Mesenchymal stem cell (in vitro differentiated cells and primary cell): ENCODE measurements around the gene COA3.
A peak's percentile ranks its signal among the peaks of the same experiment; 100 is the strongest.

Source experiments
- DNase-seq: peaks from one replicate; pipeline ENCODE4 v3.0.0-alpha.2; 2013
- H2AFZ ChIP-seq: one replicate; pipeline ENCODE4 v1.6.1; 2013; ENCODE audit warnings: low read depth, mild to moderate bottlenecking, control low read depth, inconsistent platforms, low read length, moderate library complexity
- H2AK5ac ChIP-seq: 2 replicates; pipeline ENCODE4 v1.6.1; 2013; ENCODE audit warnings: low read length, moderate library complexity, mild to moderate bottlenecking, inconsistent platforms; ENCODE audit not compliant: severe bottlenecking
- H2BK120ac ChIP-seq: one replicate; pipeline ENCODE4 v1.6.1; 2013; ENCODE audit warnings: low read depth, mild to moderate bottlenecking, inconsistent platforms, low read length, moderate library complexity
- H2BK12ac ChIP-seq, 2 experiments: one replicate each; pipeline ENCODE4 v1.6.1; 2013; ENCODE audit warnings: inconsistent platforms in 2 of 2, low read length in 2 of 2, mild to moderate bottlenecking in 2 of 2, moderate library complexity in 2 of 2, control low read depth in 1 of 2
- H2BK15ac ChIP-seq: one replicate; pipeline ENCODE4 v1.6.1; 2013; ENCODE audit warnings: mild to moderate bottlenecking, low read depth, inconsistent platforms; ENCODE audit not compliant: poor library complexity, severe bottlenecking
- H2BK5ac ChIP-seq: 2 replicates; pipeline ENCODE4 v1.6.1; 2013; ENCODE audit warnings: low read depth, mild to moderate bottlenecking, low read length, control low read depth, inconsistent platforms; ENCODE audit not compliant: poor library complexity, severe bottlenecking
- H3K14ac ChIP-seq, 2 experiments: one replicate each; pipeline ENCODE4 v1.6.1; 2013; ENCODE audit warnings: inconsistent platforms in 2 of 2, low read length in 2 of 2, control low read depth in 1 of 2, mild to moderate bottlenecking in 1 of 2, moderate library complexity in 1 of 2
- H3K18ac ChIP-seq, 2 experiments: one replicate each; pipeline ENCODE4 v1.6.1; 2013; ENCODE audit warnings: inconsistent platforms in 2 of 2, low read length in 2 of 2, control low read depth in 1 of 2, low read depth in 1 of 2, mild to moderate bottlenecking in 1 of 2
- H3K23ac ChIP-seq, 2 experiments: one replicate each; pipeline ENCODE4 v1.6.1; 2013; ENCODE audit warnings: inconsistent platforms in 2 of 2, low read length in 2 of 2, mild to moderate bottlenecking in 2 of 2, moderate library complexity in 2 of 2, control low read depth in 1 of 2
- H3K27ac ChIP-seq: 2 replicates; pipeline ENCODE4 v1.5.1; 2013; ENCODE audit warnings: mild to moderate bottlenecking, moderate library complexity, low read length, control low read depth, inconsistent platforms; ENCODE audit not compliant: poor library complexity, severe bottlenecking
- H3K27me3 ChIP-seq, 2 experiments: 2 replicates each; pipeline versions ENCODE4 v1.6.1 to v1.7.0; 2013; ENCODE audit warnings: low read length in 2 of 2, mild to moderate bottlenecking in 2 of 2, moderate library complexity in 2 of 2, control low read depth in 1 of 2, inconsistent platforms in 1 of 2; ENCODE audit not compliant: control insufficient read depth in 1 of 2, insufficient read depth in 1 of 2
- H3K36me3 ChIP-seq, 2 experiments: 2 replicates each; pipeline versions ENCODE4 v1.6.1 to v1.7.0; 2013; ENCODE audit warnings: low read length in 2 of 2, control low read depth in 1 of 2, inconsistent platforms in 1 of 2, low read depth in 1 of 2, mild to moderate bottlenecking in 1 of 2; ENCODE audit not compliant: insufficient read depth in 2 of 2, control insufficient read depth in 1 of 2
- H3K4ac ChIP-seq, 2 experiments: one replicate each; pipeline ENCODE4 v1.6.1; 2013; ENCODE audit warnings: inconsistent platforms in 2 of 2, low read length in 2 of 2, mild to moderate bottlenecking in 2 of 2, moderate library complexity in 2 of 2, control low read depth in 1 of 2, low read depth in 1 of 2
- H3K4me1 ChIP-seq: 2 replicates; pipeline ENCODE4 v1.6.1; 2013; ENCODE audit warnings: low read depth, low read length, control low read depth; ENCODE audit not compliant: control insufficient read depth, insufficient read depth
- H3K4me2 ChIP-seq: 2 replicates; pipeline ENCODE4 v1.6.1; 2013; ENCODE audit warnings: low read length, mild to moderate bottlenecking, inconsistent platforms; ENCODE audit not compliant: poor library complexity, severe bottlenecking
- H3K4me3 ChIP-seq, 2 experiments: 2 replicates each; pipeline versions ENCODE4 v1.5.1 to v1.7.0; 2013; ENCODE audit warnings: low read length in 2 of 2, mild to moderate bottlenecking in 2 of 2, control low read depth in 1 of 2, low read depth in 1 of 2; ENCODE audit not compliant: insufficient read depth in 1 of 2
- H3K79me1 ChIP-seq: replicated peaks from 2 replicates; pipeline ENCODE4 v1.6.1; 2013; ENCODE audit warnings: mild to moderate bottlenecking, control low read depth, low read length, inconsistent platforms; ENCODE audit not compliant: poor library complexity, severe bottlenecking
- H3K9ac ChIP-seq: 2 replicates; pipeline ENCODE4 v1.7.0; 2013; ENCODE audit warnings: mild to moderate bottlenecking, low read length, moderate library complexity
- H3K9me3 ChIP-seq: 2 replicates; pipeline ENCODE4 v1.7.0; 2013; ENCODE audit warnings: mild to moderate bottlenecking, low read length; ENCODE audit not compliant: control insufficient read depth
- H4K8ac ChIP-seq: one replicate; pipeline ENCODE4 v1.6.1; 2013; ENCODE audit warnings: inconsistent platforms, mild to moderate bottlenecking, low read length, moderate library complexity
- H4K91ac ChIP-seq: one replicate; pipeline ENCODE4 v1.6.1; 2013; ENCODE audit warnings: mild to moderate bottlenecking, low read length, inconsistent platforms
- WGBS: methylation state at CpG from one replicate; pipeline ENCODE4 v1.1.7; 2013; ENCODE audit warnings: mixed read lengths; 5-methylcytosine and 5-hydroxymethylcytosine counted together

COA3 gene

DNA sequence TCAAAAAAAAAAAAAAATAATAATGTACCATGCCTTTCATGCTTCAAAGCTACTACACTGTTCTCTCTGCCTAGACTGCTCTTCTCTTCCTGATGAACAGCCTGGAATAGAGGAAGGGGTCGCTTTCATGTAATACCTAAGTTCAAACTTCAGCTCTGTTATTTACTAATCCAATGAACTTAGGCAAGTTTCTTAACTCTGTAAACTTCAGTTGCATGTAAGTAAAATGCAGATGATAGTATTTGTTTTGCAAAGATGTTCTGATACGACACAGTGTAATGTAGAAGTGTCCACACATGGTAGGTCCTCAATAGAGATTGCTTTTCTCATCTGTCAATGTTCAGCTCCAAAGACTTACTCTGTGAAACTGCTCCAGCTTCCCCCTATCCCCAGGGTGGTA, 6.6 kb downstream of the COA3 start:
- Histone ChIP-seq H2BK15ac (no peak overlapping the region), H3K36me3 (peaks cover 10 to 50% of the 10 kb centered on the region in 2 experiments), H3K79me1 (peaks cover 12% of the 10 kb centered on the region), H2AK5ac (no peak overlapping the region), H3K14ac (no peak overlapping the region), H3K4me2 (no peak overlapping the region), H3K4me1 (peaks cover 6% of the 10 kb centered on the region), H2BK5ac (no peak overlapping the region), H3K27me3 (peaks cover 0 to 12% of the 10 kb centered on the region in 2 experiments), H3K23ac (no peak overlapping the region), H2AFZ (no peak overlapping the region), H2BK12ac (no peak overlapping the region), H2BK120ac (no peak overlapping the region), H4K8ac (no peak overlapping the region), H3K4me3 (no peak overlapping the region), H3K9ac (no peak overlapping the region), H3K18ac (no peak overlapping the region), H3K4ac (no peak overlapping the region), H3K9me3 (no peaks in the 10 kb centered on the region), H3K27ac (no peak overlapping the region), H4K91ac (no peak overlapping the region)
- WGBS: 100% methylated on average over 1 of the region's 2 CpGs
- no peak for DNase-seq

DNA sequence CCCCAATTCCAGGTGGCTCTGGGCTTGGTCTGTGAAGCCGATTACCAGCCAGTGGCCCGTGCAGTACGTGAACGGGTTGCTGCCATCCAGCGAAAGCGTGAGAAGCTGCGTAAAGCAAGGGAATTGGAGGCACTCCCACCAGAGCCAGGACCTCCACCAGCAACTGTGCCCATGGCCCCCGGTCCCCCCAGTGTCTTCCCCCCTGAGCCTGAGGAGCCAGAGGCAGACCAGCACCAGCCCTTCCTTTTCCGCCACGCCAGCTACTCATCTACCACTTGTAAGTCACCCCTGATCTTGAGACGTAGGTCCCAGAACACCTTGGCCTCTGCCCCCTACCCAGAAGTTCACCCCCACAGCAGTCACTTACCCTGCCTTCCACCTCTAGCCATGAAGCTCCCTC, 11.2 kb downstream of the COA3 start:
- DNase-seq: no peak
- Histone ChIP-seq H2BK15ac (no peak overlapping the region), H3K36me3 (peaks cover 0 to 45% of the 10 kb centered on the region in 2 experiments), H2BK12ac (no peak overlapping the region), H3K14ac (no peak overlapping the region), H3K79me1 (peaks cover 19% of the 10 kb centered on the region), H3K4me2 (no peak overlapping the region), H2BK5ac (no peak overlapping the region), H2AFZ (no peak overlapping the region), H3K18ac (no peak overlapping the region), H3K9ac (no peak overlapping the region), H3K4ac (no peak overlapping the region), H3K23ac (no peak overlapping the region), H2AK5ac (no peak overlapping the region), H2BK120ac (no peak overlapping the region), H4K91ac (no peak overlapping the region), H4K8ac (no peak overlapping the region), H3K4me1 (peaks cover 18% of the 10 kb centered on the region), H3K9me3 (no peaks in the 10 kb centered on the region), H3K4me3 (no peak overlapping the region), H3K27ac (no peak overlapping the region), H3K27me3 (peaks cover 0 to 57% of the 10 kb centered on the region in 2 experiments)
- WGBS: 97% methylated on average over 11 of the region's 11 CpGs

DNA sequence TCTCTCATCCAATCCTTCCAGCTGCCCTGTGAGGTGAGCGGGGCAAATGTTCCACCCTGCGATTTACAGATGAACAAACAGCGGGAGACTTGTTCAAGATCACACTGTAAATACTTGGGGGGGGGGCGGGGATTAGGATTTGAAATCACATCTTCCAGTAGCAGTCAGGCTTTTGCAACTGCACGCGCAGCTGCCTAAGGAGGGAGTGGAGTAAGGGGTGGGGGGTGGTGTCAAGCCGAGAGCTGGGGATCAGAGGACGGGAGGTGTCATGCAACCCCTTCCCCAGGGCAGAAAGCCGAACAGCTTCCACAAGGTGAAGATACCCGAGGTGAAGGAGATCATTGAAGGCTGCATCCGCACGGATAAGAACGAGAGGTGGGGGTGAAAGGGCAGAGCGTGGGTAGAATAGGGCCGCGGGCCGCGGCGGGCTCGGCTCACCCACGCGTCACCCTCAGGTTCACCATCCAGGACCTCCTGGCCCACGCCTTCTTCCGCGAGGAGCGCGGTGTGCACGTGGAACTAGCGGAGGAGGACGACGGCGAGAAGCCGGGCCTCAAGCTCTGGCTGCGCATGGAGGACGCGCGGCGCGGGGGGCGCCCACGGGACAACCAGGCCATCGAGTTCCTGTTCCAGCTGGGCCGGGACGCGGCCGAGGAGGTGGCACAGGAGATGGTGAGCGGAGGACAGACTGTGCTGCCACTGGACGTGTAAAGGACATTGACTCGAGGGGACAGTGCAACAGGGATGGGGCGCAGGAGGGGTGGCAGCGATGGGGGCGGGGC, 13.5 kb downstream of the COA3 start:
- no peak overlapping the region for H3K4me3 ChIP-seq
- no peak overlapping the region for H3K18ac ChIP-seq
- no peak overlapping the region for H2BK15ac ChIP-seq
- H3K27me3 ChIP-seq: peaks cover 0 to 74% of the 10 kb centered on the region in 2 experiments
- H3K23ac ChIP-seq: no peak overlapping the region
- H4K8ac ChIP-seq: no peak overlapping the region
- H2BK120ac ChIP-seq: no peak overlapping the region
- H2AFZ ChIP-seq: no peak overlapping the region
- no peak overlapping the region for H3K27ac ChIP-seq
- no peak overlapping the region for H2AK5ac ChIP-seq
- peaks cover 35% of the 10 kb centered on the region for H3K4me1 ChIP-seq
- no peak overlapping the region for H2BK5ac ChIP-seq
- no peak overlapping the region for H4K91ac ChIP-seq
- H3K79me1 ChIP-seq: peaks cover 30% of the 10 kb centered on the region
- WGBS: 95% methylated on average over 48 of the region's 52 CpGs
- no peak overlapping the region for H3K4ac ChIP-seq
- H3K9ac ChIP-seq: no peak overlapping the region
- H3K9me3 ChIP-seq: no peaks in the 10 kb centered on the region
- peaks cover 0 to 38% of the 10 kb centered on the region in 2 experiments for H3K36me3 ChIP-seq
- no peak overlapping the region for H2BK12ac ChIP-seq
- no peak overlapping the region for H3K4me2 ChIP-seq
- no peak overlapping the region for H3K14ac ChIP-seq
- no peak for DNase-seq

DNA sequence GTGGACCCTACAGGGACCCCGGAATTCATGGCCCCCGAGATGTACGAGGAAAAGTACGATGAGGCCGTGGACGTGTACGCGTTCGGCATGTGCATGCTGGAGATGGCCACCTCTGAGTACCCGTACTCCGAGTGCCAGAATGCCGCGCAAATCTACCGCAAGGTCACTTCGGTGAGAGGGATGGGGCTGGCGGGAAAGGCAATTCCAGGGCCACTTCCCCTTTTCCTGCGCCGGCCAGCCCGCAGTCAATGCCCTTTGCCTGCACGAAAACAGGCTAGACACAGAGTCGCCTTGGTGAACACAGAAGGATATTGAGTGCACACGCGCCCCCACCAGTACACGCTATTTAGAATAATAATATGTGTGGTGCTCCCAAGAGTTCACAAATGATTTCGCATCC, 14.1 kb downstream of the COA3 start:
- Histone ChIP-seq H2BK15ac (no peak overlapping the region), H3K27ac (no peak overlapping the region), H3K4me3 (no peak overlapping the region), H3K18ac (no peak overlapping the region), H2AK5ac (no peak overlapping the region), H3K27me3 (peaks cover 0 to 74% of the 10 kb centered on the region in 2 experiments), H4K8ac (no peak overlapping the region), H3K9me3 (no peaks in the 10 kb centered on the region), H2BK12ac (peak overlapping the region in 1 of 2 experiments; percentile 50), H4K91ac (peak overlapping the region; percentile 22), H3K23ac (no peak overlapping the region), H3K14ac (no peak overlapping the region), H2BK120ac (no peak overlapping the region), H3K36me3 (peaks cover 3 to 38% of the 10 kb centered on the region in 2 experiments), H3K79me1 (peaks cover 30% of the 10 kb centered on the region), H2BK5ac (no peak overlapping the region), H3K4me1 (peaks cover 38% of the 10 kb centered on the region), H3K9ac (no peak overlapping the region), H3K4ac (no peak overlapping the region), H3K4me2 (no peak overlapping the region), H2AFZ (no peak overlapping the region)
- WGBS: 97% methylated on average over 21 of the region's 25 CpGs
- DNase-seq: no peak
